Activated T-helper 17 cell treated with anti-CD3 and anti-CD28 coated beads, Interleukin-2, amount 50 U/mL, for 72 hours (primary cell): Measurements from ENCODE around the gene OTUD3. TPM values are rescaled to one million over a fixed set of nuclear protein-coding genes. Genes with fewer than 3 reads are reported as not detected.
A peak's percentile ranks its signal among the peaks of the same experiment; 100 is the strongest.
"Not testable (repeated sequence)": the region's sequence is repeated elsewhere in the genome, so short reads cannot be mapped to it uniquely, and the experiment has no call there.

Experiments used
- ATAC-seq: fragments of 150-1000 bp; cut with Tn5 transposase; replicated peaks from 2 replicates; pipeline ENCODE4 v1.10.0; 2021; ENCODE audit warnings: mild to moderate bottlenecking, moderate library complexity
- H3K27ac Mint-ChIP-seq: one replicate; pipeline ENCODE4 v1.8.0; 2022; ENCODE audit warnings: mixed read lengths
- H3K27me3 Mint-ChIP-seq: one replicate; pipeline ENCODE4 v1.8.0; 2022; ENCODE audit warnings: mixed read lengths
- H3K36me3 Mint-ChIP-seq: one replicate; pipeline ENCODE4 v1.8.0; 2022; ENCODE audit warnings: low read depth, mild to moderate bottlenecking, mixed read lengths
- H3K4me1 Mint-ChIP-seq: one replicate; pipeline ENCODE4 v1.8.0; 2022; ENCODE audit warnings: mixed read lengths
- H3K4me3 Mint-ChIP-seq: one replicate; pipeline ENCODE4 v1.8.0; 2022; ENCODE audit warnings: mild to moderate bottlenecking, mixed read lengths
- H3K9me3 Mint-ChIP-seq: one replicate; pipeline ENCODE4 v1.8.0; 2022; ENCODE audit warnings: mixed read lengths
- total RNA-seq, 2 donors: library from RNA; stranded (reverse); gene quantifications; one replicate each; pipeline ENCODE4 v1.2.3, GENCODE V29; 2022

The OTUD3 gene, protein sequence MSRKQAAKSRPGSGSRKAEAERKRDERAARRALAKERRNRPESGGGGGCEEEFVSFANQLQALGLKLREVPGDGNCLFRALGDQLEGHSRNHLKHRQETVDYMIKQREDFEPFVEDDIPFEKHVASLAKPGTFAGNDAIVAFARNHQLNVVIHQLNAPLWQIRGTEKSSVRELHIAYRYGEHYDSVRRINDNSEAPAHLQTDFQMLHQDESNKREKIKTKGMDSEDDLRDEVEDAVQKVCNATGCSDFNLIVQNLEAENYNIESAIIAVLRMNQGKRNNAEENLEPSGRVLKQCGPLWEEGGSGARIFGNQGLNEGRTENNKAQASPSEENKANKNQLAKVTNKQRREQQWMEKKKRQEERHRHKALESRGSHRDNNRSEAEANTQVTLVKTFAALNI
- 10 to 100 TPM; 11.5 to 16.6 TPM for total RNA-seq

DNA sequence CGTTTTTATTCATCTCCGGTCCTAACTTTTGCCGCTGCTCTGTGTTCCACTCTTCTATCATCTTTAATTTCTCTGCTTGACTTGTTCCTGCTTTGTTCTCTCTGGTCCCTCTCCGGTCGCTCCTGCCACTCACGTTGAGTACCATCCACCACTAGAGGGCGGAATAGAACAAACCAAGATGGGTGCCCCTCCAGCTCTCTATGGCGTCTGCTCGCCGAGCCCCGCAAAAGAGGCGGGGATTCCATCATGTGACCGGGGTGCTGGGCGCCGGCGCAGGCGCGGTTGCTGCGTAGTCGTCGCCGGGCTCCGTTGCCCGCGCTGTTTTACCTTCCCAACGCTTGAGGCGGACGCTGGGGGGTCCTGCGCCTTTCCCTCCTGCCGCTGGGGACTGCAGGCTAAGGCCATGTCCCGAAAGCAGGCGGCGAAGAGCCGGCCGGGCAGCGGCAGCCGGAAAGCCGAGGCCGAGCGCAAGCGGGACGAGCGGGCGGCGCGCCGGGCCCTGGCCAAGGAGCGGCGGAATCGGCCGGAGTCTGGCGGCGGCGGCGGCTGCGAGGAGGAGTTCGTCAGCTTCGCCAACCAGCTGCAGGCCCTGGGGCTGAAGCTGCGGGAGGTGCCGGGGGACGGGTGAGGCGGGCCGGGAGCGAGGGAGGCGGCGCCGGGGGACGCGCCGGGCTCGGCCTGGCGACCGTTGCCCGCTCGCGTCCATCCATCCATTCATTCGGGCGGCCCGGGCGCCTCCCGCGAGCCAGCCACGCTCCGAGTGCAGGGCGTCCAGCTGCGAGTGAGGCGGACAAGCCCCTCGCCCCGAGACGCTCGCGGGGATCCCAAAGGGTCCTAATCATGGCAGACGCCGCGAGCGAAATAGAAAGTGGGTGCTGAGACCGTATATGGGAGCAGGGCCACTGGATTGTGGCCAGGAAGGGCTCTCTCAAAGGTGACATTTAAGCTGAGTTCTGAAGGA, at the start of gene OTUD3:
OTUD3 (plus strand) TSS at position 285 of the 961 bp plus-strand sequence; CDS start at position 404, 119 bp downstream.
- H3K9me3 Mint-ChIP-seq, result no peaks in the 10 kb centered on the region
- H3K27ac Mint-ChIP-seq, result peak within 1 kb of the TSS; percentile 87
- peaks cover 19% of the 10 kb centered on the region for H3K4me1 Mint-ChIP-seq
- H3K4me3 Mint-ChIP-seq, result peak within 1 kb of the TSS; percentile 91
- ATAC-seq, result peak; percentile 97
- H3K27me3 Mint-ChIP-seq, result peaks cover 12% of the 10 kb centered on the region
- H3K36me3 Mint-ChIP-seq, result no peaks in the 10 kb centered on the region

DNA sequence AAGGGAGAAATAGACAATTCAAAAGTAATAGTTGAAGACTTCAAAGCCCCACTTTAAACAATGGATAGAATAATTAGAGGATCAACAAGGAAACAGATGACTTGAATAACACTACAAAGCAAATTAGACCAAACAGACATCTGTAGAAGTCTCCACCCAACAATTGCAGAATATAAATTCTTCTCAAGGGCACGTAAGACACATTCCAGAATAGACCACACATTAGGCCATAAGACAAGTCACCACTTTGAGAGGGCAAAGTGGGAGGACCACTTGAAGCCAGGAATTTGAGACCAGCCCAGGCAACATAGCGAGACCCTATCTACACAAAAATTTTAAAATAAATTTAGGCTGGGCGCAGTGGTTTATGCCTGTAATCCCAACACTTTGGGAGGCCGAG, 46.6 kb upstream of the OTUD3 start:
- Mint-ChIP-seq H3K27ac (no peak overlapping the region), H3K4me1 (no peaks in the 10 kb centered on the region), H3K9me3 (no peaks in the 10 kb centered on the region), H3K4me3 (no peak overlapping the region), H3K27me3 (peaks cover 36% of the 10 kb centered on the region), H3K36me3 (no peaks in the 10 kb centered on the region)
- ATAC-seq, result no peak

DNA sequence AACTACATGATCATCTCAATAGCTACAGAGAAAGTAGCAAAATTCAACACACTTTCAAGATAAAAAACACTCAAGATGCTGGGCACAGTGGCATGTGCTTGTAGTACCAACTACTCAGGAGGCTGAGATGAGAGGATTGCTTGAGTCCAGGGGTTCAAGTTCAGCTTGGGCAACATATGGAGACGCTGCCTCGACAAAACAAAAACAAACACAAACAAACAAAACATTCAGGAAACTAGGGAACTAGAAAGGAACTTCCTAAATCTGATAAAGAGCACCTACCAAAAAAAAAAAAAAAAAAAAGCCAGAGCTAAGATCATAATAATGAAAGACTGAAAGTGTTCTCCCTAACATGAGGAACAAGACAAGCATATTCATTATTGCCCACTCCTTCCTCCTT, 44.3 kb upstream of the OTUD3 start:
- H3K4me1 Mint-ChIP-seq, result no peaks in the 10 kb centered on the region
- H3K4me3 Mint-ChIP-seq, result no peak overlapping the region
- no peak overlapping the region for H3K27ac Mint-ChIP-seq
- H3K9me3 Mint-ChIP-seq, result no peaks in the 10 kb centered on the region
- no peaks in the 10 kb centered on the region for H3K36me3 Mint-ChIP-seq
- no peak for ATAC-seq
- peaks cover 20% of the 10 kb centered on the region for H3K27me3 Mint-ChIP-seq

DNA sequence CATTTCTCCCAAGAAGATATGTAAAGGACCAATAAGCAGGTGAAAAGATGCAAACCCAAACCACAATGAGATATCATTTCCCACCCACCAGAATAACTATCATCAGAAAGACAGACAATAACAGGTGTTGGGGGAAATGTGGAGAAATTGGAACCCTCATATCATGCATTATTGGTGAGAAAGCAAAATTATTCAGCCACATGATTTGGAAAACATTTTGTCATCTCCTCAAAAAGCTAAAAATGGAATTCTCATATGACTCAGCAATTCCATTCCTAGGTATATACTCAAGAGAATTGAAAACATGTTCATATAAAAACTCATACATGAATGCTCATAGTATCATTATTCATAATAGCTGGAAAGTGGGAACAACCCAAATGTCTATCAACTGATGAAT, 42.0 kb upstream of the OTUD3 start:
- Mint-ChIP-seq H3K27ac (no peak overlapping the region), H3K27me3 (peaks cover 23% of the 10 kb centered on the region), H3K9me3 (no peaks in the 10 kb centered on the region), H3K4me3 (no peak overlapping the region), H3K4me1 (no peaks in the 10 kb centered on the region), H3K36me3 (no peaks in the 10 kb centered on the region)
- peak; percentile 60 for ATAC-seq

DNA sequence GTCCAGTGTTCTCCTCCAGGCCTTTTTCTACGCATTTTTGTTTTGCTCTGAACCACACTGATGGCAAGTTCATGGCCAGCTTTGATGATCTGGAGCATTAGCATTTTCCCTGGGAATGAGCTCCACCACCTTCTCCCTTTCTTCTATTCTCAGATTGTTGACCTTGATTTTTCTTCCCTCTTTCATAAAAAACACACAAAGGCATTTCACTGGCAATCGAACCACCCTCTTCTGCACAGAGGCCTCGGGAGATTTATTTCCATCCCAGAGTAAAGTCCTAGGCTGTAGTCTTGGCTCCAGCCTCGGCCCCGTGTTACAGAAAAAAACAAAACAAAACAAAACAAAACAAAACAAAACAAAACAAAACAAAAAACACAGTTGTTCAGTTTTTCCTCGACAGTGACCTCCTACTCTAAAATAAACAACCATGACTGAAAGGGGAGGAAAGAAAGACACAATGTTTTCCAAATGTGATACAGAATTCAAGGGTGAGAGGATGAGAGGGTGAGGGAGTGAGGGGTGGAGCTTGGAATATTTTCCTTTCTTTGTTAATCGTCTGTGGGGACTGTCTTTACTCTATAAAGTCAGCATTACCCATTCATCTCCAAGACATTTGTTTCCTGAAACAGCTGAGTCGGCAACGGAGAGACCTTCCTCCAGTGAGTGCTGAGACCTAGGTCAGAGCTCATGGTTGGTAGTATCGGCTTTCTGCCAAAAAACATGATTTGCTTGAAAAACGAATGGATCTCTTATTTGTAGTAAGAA, 37.3 kb upstream of the OTUD3 start:
- Mint-ChIP-seq H3K4me1 (no peaks in the 10 kb centered on the region), H3K4me3 (no peak overlapping the region), H3K27ac (no peak overlapping the region), H3K36me3 (no peaks in the 10 kb centered on the region), H3K27me3 (peaks cover 15% of the 10 kb centered on the region), H3K9me3 (no peaks in the 10 kb centered on the region)
- ATAC-seq, result no peak

DNA sequence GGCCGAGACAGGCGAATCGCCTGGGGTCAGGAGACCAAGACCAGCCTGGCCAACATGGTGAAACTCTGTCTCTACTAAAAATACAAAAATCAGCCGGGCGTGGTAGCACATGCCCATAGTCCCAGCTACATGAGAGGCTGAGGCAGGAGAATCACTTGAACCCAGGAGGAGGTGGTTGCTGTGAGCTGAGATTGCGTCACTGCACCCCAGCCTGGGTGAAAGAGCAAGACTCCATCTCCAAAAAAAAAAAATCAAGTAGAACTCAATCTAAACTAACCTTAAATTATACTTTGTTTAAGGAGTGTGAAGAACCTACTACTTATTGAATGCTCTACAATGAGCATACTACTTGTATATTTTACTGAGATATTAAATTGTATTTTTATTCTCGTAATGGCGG, 36.6 kb upstream of the OTUD3 start:
- no peak for ATAC-seq
- Mint-ChIP-seq H3K27ac (no peak overlapping the region), H3K27me3 (peaks cover 15% of the 10 kb centered on the region), H3K4me3 (no peak overlapping the region), H3K4me1 (no peaks in the 10 kb centered on the region), H3K9me3 (no peaks in the 10 kb centered on the region), H3K36me3 (no peaks in the 10 kb centered on the region)

DNA sequence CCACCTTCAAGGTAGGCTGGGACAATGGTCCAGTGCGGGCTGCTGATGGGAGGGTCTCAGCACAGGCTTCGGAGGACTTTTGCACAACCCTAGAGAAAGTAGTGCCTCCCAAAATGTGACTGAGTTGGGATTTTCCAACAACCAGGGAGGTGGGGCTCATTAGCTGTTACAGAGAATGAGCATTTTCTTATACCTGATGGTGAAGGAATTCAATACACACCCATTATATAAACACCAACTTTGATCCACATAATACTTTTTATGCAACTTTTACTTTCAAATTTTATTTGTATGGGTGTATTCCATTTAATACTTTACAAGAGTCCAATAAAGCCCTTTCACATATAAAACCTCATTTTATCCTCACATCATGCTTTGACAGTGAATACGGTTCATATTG, 35.9 kb upstream of the OTUD3 start:
- Mint-ChIP-seq H3K27me3 (peaks cover 15% of the 10 kb centered on the region), H3K4me3 (no peak overlapping the region), H3K4me1 (no peaks in the 10 kb centered on the region), H3K27ac (no peak overlapping the region), H3K9me3 (no peaks in the 10 kb centered on the region), H3K36me3 (no peaks in the 10 kb centered on the region)
- no peak for ATAC-seq

DNA sequence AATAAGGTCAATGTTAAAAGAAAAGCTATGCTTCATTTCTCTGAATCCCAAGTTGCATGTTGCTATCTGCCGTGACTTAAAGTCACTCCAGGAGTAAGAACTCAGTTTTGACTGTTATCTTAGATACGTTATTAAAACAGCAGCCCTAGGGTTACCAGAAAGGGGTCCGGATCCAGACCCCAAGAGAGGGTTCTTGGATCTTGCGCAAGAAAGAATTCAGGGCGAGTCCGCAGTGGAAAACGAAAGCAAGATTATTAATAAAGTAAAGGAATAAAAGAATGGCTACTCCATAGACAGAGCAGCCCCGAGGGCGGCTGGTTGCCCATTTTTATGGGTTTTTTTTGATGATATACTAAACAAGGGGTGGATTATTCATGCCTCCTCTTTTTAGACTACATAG, 34.9 kb upstream of the OTUD3 start:
- not testable (repeated sequence) for H3K4me1 Mint-ChIP-seq, H3K9me3 Mint-ChIP-seq, H3K27ac Mint-ChIP-seq, H3K36me3 Mint-ChIP-seq, H3K4me3 Mint-ChIP-seq, ATAC-seq
- peaks cover 15% of the 10 kb centered on the region for H3K27me3 Mint-ChIP-seq

DNA sequence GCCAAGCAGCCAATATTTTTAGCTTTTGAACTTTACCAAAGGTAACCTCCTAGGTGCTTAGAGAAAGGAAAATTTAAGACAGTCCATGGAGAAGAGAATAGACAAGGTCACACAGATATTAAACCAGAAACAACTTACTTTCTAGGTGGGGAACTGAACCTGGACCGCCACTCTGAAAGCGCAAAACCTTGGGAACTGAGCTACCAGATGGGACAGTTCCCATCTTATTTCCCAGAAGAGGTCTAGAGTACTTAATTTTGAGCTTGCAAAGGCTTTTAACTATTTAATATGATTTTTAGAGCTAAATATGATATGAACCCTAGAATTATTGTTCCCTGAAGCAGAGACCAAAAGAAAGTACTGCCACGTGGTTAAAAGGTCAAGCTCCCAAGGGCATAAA, 32.9 kb upstream of the OTUD3 start:
- not testable (repeated sequence) for H3K27ac Mint-ChIP-seq, H3K9me3 Mint-ChIP-seq, ATAC-seq, H3K4me3 Mint-ChIP-seq, H3K36me3 Mint-ChIP-seq, H3K4me1 Mint-ChIP-seq
- peaks cover 15% of the 10 kb centered on the region for H3K27me3 Mint-ChIP-seq

DNA sequence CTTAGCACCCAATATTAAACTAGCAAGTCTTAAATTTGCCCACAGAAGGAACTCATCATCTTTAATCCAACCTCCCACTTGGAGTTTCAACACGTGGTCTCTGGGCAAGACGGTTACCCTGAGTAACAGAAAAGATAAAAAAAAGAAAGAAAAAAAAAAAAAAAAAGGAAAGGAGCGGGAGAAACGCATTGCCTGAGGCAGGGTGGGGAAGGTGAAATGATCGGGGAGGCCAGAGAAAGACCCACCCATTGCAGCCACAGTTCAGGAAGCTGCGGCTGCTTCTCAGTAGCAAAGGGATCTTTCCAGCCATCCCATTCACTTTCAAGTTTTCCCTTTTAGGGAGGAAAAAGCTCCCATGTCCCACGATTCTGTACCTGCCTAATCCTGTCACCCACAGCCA, 32.0 kb upstream of the OTUD3 start:
- no peak for ATAC-seq
- peaks cover 11% of the 10 kb centered on the region for H3K27me3 Mint-ChIP-seq
- H3K36me3 Mint-ChIP-seq, result no peaks in the 10 kb centered on the region
- peaks cover 3% of the 10 kb centered on the region for H3K9me3 Mint-ChIP-seq
- no peaks in the 10 kb centered on the region for H3K4me1 Mint-ChIP-seq
- H3K4me3 Mint-ChIP-seq, result no peak overlapping the region
- no peak overlapping the region for H3K27ac Mint-ChIP-seq

DNA sequence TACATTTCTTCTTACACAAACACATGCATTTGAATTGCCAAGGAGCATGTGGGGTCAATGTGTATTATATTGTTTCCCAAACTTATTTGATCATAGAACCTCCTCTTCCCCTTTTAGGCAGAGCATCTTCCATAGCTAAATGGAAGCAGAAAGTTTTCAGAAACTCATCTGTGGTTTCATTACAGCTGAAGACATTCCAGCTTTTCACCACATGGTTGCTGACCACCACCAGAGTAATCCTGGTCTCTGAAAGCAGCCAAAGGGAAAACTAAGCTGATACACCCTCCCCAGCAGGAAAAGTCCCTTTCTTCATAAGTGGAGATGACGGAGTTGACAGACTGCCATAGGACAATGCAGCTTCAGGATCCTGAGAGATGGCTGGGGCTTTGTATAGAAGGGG, 30.2 kb upstream of the OTUD3 start:
- Mint-ChIP-seq H3K36me3 (no peaks in the 10 kb centered on the region), H3K27ac (no peak overlapping the region), H3K9me3 (peaks cover 3% of the 10 kb centered on the region), H3K4me3 (no peak overlapping the region), H3K27me3 (peaks cover 6% of the 10 kb centered on the region), H3K4me1 (no peaks in the 10 kb centered on the region)
- ATAC-seq, result no peak

DNA sequence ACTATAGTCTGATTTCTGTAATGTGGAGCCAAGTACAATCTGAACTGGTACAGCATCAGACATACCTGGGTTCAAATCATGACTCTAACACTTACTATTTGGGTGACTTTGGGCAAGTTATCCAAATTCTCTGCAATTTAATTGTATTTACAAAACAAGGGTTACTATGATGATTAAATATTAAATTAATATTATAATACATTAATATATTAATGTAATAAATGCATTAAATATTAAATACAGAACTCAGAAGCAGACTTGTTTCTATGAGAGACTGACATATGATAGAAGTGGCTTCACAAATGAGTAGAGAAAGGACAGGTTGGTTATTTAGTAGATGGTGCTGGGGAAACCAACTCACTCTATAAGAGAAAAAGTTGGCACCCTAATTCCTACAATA, 27.3 kb upstream of the OTUD3 start:
- Mint-ChIP-seq H3K27ac (no peak overlapping the region), H3K27me3 (peaks cover 18% of the 10 kb centered on the region), H3K4me1 (no peaks in the 10 kb centered on the region)

DNA sequence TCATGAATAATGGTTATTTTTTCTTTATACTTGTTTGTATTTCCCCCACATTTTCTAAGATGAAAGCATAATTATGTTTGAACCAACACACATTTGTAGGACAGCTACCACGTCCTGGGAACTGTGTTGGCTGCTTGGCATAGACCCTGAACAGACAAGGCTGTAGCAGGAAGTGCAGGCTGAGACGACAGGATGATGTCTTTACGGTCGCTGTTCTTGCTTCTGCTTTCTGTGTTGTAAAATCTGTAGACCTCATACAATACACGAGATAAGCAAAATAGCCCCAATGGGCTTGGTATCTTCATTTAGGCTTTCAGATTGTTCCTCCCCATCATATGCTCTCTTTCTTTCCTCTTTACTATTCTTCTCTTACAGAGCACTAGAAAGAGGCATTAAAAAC, 23.3 kb upstream of the OTUD3 start:
- no peak for ATAC-seq
- peaks cover 8% of the 10 kb centered on the region for H3K9me3 Mint-ChIP-seq
- no peaks in the 10 kb centered on the region for H3K4me1 Mint-ChIP-seq
- H3K4me3 Mint-ChIP-seq, result no peak overlapping the region
- no peaks in the 10 kb centered on the region for H3K36me3 Mint-ChIP-seq
- H3K27me3 Mint-ChIP-seq, result peaks cover 35% of the 10 kb centered on the region
- H3K27ac Mint-ChIP-seq, result no peak overlapping the region

More for the DNA sequence above, 27.3 kb upstream of the OTUD3 start:
- no peak for ATAC-seq
- no peaks in the 10 kb centered on the region for H3K36me3 Mint-ChIP-seq
- H3K4me3 Mint-ChIP-seq, result no peak overlapping the region
- peaks cover 3% of the 10 kb centered on the region for H3K9me3 Mint-ChIP-seq

DNA sequence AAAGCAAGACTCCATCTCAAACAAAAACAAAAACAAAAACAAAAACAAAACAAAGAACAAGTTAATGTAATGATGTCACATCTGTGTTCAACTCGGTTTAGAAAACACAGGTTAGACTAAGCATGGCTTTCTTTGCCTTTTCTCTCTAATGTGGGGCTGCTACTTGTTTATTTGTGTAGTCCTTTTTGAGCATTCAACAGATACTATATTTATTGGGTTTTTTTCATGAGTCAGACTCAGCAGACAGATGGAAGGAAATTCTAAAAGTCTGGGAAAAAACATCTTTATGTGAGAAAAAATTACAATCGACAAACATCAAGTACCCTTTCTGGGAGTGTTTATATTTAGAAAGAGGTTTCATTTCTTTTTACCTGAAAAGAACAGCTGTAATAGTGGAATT, 22.3 kb upstream of the OTUD3 start:
- H3K27me3 Mint-ChIP-seq, result peaks cover 34% of the 10 kb centered on the region
- H3K27ac Mint-ChIP-seq, result no peak overlapping the region
- H3K9me3 Mint-ChIP-seq, result peaks cover 5% of the 10 kb centered on the region
- H3K4me1 Mint-ChIP-seq, result no peaks in the 10 kb centered on the region
- no peak for ATAC-seq
- no peak overlapping the region for H3K4me3 Mint-ChIP-seq
- H3K36me3 Mint-ChIP-seq, result no peaks in the 10 kb centered on the region
